Osteoblast (primary cell): ENCODE results near the gene SERPINH1. TPM values are rescaled to one million over a fixed set of nuclear protein-coding genes. Genes with fewer than 3 reads are reported as not detected.
A peak's percentile ranks its signal among the peaks of the same experiment; 100 is the strongest.

Source experiments
- DNase-seq: peaks from one replicate; pipeline ENCODE4 v3.0.0; 2011; ENCODE audit warnings: low spot score, mixed read lengths; ENCODE audit not compliant: insufficient read length; ENCODE audit errors: missing footprints
- H2AFZ ChIP-seq: 2 replicates; pipeline ENCODE4 v1.6.0; 2011; ENCODE audit warnings: mild to moderate bottlenecking, low read length
- H3K27ac ChIP-seq: 2 replicates; pipeline ENCODE4 v1.5.1; 2011; ENCODE audit warnings: mild to moderate bottlenecking, low read depth, low read length, moderate library complexity
- H3K27me3 ChIP-seq: 2 replicates; pipeline ENCODE4 v1.6.0; 2012; ENCODE audit warnings: mild to moderate bottlenecking, control low read depth, inconsistent platforms, low read length, moderate library complexity; ENCODE audit not compliant: insufficient read depth
- H3K36me3 ChIP-seq: 2 replicates; pipeline ENCODE4 v1.5.1; 2011; ENCODE audit warnings: mild to moderate bottlenecking, low read length, control low read depth, moderate library complexity; ENCODE audit not compliant: insufficient read depth
- H3K4me1 ChIP-seq: 2 replicates; pipeline ENCODE4 v1.5.1; 2011; ENCODE audit warnings: mild to moderate bottlenecking, low read length, control low read depth, moderate library complexity; ENCODE audit not compliant: insufficient read depth
- H3K4me2 ChIP-seq: 2 replicates; pipeline ENCODE4 v1.6.0; 2011; ENCODE audit warnings: mild to moderate bottlenecking, low read length; ENCODE audit not compliant: insufficient read depth
- H3K4me3 ChIP-seq: fragments of 200-600 bp; sonication (generic); 3 replicates; pipeline ENCODE4 v1.5.1; 2012; ENCODE audit warnings: mild to moderate bottlenecking, low read length, inconsistent platforms; ENCODE audit not compliant: insufficient read depth
- H3K79me2 ChIP-seq: 2 replicates; pipeline ENCODE4 v1.6.0; 2012; ENCODE audit warnings: mild to moderate bottlenecking, low read length, control low read depth, inconsistent platforms; ENCODE audit not compliant: insufficient read depth
- H3K9me3 ChIP-seq: 2 replicates; pipeline ENCODE4 v1.5.1; 2011; ENCODE audit warnings: low read depth, low read length, control low read depth
- H4K20me1 ChIP-seq: 2 replicates; pipeline ENCODE4 v1.6.0; 2012; ENCODE audit warnings: mild to moderate bottlenecking, low read length, control low read depth; ENCODE audit not compliant: insufficient read depth
- CTCF ChIP-seq: IDR thresholded peaks from 2 replicates; pipeline ENCODE4 v1.5.1; 2011; ENCODE audit warnings: mild to moderate bottlenecking, low read depth, low read length, moderate library complexity; ENCODE audit errors: extremely low read depth
- total RNA-seq: library from RNA; depleted of rRNA; stranded (reverse); fragments of >200 nt; gene quantifications from 2 replicates; pipeline ENCODE4 v1.2.3, GENCODE V29; 2012

The SERPINH1 gene
- total RNA-seq, 1 donor, result 1,318 TPM

DNA sequence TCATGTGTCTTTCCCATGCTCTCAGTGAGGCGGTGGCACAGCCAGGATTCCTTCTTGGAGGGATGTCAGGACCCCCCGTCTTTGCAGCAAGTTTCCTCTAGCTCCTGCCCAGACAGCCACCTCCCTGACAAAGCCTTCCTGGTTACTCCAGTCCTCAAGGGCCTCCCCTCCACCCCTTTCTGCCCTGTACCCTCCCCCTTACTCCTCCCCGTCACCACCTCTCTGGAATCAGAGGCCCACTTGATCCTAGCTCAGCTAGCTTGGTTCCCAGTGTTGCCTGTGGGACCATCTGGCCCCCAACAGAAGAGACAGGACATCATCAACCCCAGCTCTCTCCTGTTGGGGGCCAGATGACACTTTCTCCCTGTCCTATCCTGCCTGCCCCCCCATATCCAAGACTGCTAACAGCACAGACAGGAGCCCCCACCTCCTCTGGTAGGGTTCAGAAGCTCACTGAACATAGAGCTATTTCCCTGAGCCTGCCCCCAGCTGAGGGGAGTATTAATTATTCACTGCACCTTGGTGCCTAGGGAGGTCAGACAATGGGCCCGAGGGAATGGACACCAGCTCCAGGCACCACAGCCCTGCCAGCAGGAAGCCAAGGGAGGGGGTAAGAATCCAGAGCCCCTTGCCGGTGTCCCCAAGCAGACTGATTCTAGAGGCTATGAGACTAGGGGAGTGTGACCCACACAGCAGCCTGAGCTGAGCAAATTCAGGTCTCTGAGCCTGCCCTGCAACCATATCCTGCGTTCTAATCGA lies 39.6 kb upstream of the SERPINH1 start:
- Histone ChIP-seq H3K4me1 (peaks cover 20% of the 10 kb centered on the region), H3K36me3 (no peaks in the 10 kb centered on the region), H4K20me1 (peaks cover 11% of the 10 kb centered on the region), H3K79me2 (no peaks in the 10 kb centered on the region), H3K27me3 (peaks cover 21% of the 10 kb centered on the region), H3K9me3 (no peaks in the 10 kb centered on the region), H3K27ac (no peak overlapping the region), H2AFZ (no peak overlapping the region), H3K4me3 (no peak overlapping the region), H3K4me2 (no peak overlapping the region)
- peak; percentile 58 for DNase-seq
- no peak for TF ChIP-seq CTCF

- no peaks in the 10 kb centered on the region for H3K36me3 ChIP-seq
- H4K20me1 ChIP-seq, result peaks cover 11% of the 10 kb centered on the region
- no peak overlapping the region for H2AFZ ChIP-seq
- DNase-seq, result peak; percentile 58
- H3K27ac ChIP-seq, result no peak overlapping the region
- H3K9me3 ChIP-seq, result no peaks in the 10 kb centered on the region
- no peak for TF ChIP-seq CTCF
- H3K4me3 ChIP-seq, result no peak overlapping the region
- H3K4me2 ChIP-seq, result no peak overlapping the region
- H3K79me2 ChIP-seq, result no peaks in the 10 kb centered on the region
- H3K27me3 ChIP-seq, result peaks cover 21% of the 10 kb centered on the region
- peaks cover 20% of the 10 kb centered on the region for H3K4me1 ChIP-seq
Observed at GRCh38 chr11:75523189-75523588, 38.9 kb upstream of the SERPINH1 start.

- H3K27ac ChIP-seq, result no peak overlapping the region
- H3K79me2 ChIP-seq, result no peaks in the 10 kb centered on the region
- H4K20me1 ChIP-seq, result peaks cover 11% of the 10 kb centered on the region
- H3K9me3 ChIP-seq, result no peaks in the 10 kb centered on the region
- no peaks in the 10 kb centered on the region for H3K36me3 ChIP-seq
- no peak overlapping the region for H2AFZ ChIP-seq
- DNase-seq, result peak; percentile 90
- peak overlapping the region; percentile 80 for H3K4me3 ChIP-seq
- TF ChIP-seq CTCF, result no peak
- H3K4me2 ChIP-seq, result peak overlapping the region; percentile 87
- peaks cover 23% of the 10 kb centered on the region for H3K27me3 ChIP-seq
- H3K4me1 ChIP-seq, result peaks cover 20% of the 10 kb centered on the region
Observed at GRCh38 chr11:75523811-75524664, 38.0 kb upstream of the SERPINH1 start.
